Measurements from ENCODE around the gene ECM1. TPM values are rescaled to one million over a fixed set of nuclear protein-coding genes. Genes with fewer than 3 reads are reported as not detected.
A peak's percentile ranks its signal among the peaks of the same experiment; 100 is the strongest.

Gene ECM1
- total RNA-seq, 1 donor from 2014 or later: 5.1 TPM

GRCh38 chr1:150511985-150512660, 4.2 kb downstream of the ECM1 start:
- no peak for DNase-seq (ENCODE audit: extremely low read depth, low read depth, low spot score)

DNA sequence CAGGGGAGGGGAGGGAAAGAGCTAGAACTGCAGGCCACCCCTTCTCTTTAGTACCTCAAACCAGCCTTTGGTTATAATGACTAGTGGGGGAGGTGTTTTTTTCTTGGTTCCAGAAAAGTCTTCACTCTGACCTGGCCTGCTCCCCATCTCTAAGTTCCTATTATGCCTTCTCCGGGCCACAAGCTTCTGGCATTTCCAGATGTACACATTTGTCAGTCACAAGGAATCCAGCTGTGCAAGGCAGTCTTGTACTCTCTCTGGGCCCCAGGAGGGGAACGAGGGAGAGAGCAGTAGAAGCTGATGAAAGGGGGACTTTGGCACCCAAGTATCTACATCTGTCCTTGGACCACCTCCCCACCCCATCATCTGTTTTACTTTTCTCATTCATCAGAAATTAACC, 4.9 kb downstream of the ECM1 start:
- DNase-seq (ENCODE audit: extremely low read depth, low read depth, low spot score): no peak

DNA sequence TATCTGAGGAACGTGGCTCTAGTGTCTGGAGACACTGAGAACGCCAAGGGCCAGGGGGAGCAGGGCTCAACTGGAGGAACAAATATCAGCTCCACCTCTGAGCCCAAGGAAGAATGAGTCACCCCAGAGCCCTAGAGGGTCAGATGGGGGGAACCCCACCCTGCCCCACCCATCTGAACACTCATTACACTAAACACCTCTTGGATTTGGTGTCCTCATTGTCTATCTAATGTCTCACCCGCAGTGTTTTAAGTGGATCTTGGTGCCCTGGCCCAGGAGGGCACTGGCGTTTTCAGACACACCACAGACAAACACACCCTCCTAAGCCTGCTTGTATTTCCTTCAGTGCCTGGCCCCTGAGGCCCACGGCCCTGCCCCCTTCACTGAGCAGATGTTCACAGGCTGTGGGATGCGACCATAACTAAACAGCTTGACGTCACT, 5.5 kb downstream of the ECM1 start:
- DNase-seq (ENCODE audit: extremely low read depth, low read depth, low spot score): no peak

GRCh38 chr1:150514260-150514659, 6.4 kb downstream of the ECM1 start:
- no peak for DNase-seq (ENCODE audit: extremely low read depth, low read depth, low spot score)

GRCh38 chr1:150514913-150515327, 7.0 kb downstream of the ECM1 start:
- no peak for DNase-seq (ENCODE audit: extremely low read depth, low read depth, low spot score)

GRCh38 chr1:150515328-150516049, 7.6 kb downstream of the ECM1 start, which contains the start of gene FALEC:
Gene FALEC, plus strand, starts transcription at chr1:150515752.
- DNase-seq (ENCODE audit: extremely low read depth, low read depth, low spot score): peak; percentile 52

- no peak for DNase-seq (ENCODE audit: extremely low read depth, low read depth, low spot score)
Observed at GRCh38 chr1:150516050-150516591, 8.2 kb downstream of the ECM1 start.

DNA sequence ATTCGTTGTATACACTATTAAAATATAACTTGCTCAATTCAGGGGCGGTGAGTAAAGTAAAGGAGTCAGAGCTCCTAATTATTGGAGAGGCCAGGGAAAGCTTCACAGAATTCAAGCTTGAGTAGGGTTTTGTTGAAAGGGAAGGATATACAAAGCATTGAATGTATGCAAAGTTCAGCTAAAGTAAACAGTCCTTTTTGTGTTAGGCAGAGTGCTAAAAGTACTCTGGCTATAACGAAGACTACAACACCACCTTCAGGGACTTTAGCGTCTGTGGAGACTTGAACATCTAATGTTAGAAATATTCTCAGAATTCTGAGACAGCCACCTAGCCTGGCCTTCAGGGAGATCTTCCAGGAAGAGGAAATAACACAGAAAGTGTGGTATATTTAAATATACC, 8.7 kb downstream of the ECM1 start:
- DNase-seq (ENCODE audit: extremely low read depth, low read depth, low spot score): no peak

DNA sequence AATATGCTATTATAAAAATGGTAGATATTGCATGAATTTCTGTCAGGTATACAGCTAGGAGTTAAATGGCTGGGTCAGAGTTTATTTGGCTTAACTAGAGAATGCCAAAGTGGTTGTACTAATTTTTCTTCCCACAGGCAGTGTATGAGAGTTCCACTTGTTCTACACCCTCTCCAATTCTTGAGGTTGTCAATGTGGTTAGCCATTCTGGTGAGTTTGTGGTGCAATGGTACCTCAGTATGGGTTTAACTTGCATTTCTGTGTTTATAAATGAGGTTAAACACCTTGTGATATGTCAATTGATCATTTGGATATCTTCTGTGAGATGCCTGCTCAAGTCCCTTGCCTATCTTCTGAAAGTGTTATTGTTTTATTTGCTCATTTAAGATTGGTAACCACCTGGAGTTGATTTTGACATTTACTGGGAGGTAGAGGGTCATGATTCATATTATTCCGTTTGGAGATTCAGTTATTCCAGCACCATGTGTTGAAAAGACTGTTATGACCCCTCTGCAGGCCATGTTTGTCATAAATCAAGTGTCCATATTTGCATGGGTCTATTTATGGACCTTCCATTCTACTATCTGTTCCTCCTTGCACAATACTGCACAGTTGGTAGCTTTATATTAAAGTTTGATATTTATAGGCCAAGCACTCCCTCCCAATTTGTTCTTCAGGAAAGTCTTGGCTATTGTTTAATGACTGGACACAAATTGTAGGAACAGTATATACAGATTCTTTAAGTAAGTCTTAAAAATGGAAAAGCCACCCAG, 13.5 kb downstream of the ECM1 start:
- no peak for DNase-seq (ENCODE audit: extremely low read depth, low read depth, low spot score)

GRCh38 chr1:150525348-150525747, 17.4 kb downstream of the ECM1 start:
- DNase-seq (ENCODE audit: extremely low read depth, low read depth, low spot score): no peak

DNA sequence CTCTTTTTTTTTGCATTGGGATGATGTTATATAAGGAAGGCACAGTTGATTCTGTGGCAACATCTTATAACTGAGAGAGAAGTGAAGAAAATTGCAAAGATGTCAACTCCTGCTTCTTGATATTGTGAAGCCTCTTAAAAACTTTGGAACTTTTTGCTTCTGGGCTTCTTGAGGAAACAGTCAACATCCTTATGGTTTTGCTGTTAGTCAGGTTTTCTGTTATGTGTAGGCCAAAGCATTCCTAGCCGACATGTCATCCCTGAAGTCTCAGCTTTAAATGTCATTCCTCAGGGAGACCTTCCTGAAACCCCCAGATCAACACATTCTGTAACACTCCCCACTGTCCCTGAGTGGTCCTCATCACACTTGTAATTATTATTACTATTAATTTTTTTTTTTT, 20.3 kb downstream of the ECM1 start:
- DNase-seq (ENCODE audit: extremely low read depth, low read depth, low spot score): no peak

GRCh38 chr1:150529017-150529416, 21.1 kb downstream of the ECM1 start:
- DNase-seq (ENCODE audit: extremely low read depth, low read depth, low spot score): no peak

DNA sequence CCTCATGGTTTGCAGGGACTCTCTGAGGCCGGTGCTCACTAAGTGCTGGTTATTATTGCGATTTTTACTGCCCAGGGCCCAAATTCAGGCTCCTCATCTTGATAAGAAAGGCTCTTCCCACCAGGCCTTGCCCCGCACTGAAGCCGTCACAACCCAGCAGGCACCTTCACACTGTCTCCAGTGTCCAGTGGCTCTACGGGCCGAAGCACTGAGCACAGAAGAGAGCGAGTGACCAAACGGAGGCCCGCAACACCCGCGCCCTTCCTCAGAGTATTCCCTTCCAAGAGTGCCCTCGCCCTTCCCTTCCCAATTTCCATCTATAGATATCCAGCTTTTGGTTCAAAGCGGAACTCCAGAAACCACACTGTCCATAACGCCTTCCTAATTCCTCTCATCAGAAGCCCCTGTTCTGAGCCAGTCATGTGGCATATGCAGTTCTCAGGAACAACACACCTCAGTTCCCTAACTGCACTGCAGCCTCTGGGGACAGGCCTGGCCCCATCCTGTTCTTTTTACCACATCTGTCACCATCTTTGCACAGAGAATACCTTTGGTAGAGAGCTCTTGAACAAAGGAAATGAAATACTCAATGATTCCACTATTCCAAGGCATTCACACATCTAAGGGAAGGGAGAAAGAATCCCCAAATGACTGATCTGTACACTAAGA, 22.7 kb downstream of the ECM1 start:
- DNase-seq (ENCODE audit: extremely low read depth, low read depth, low spot score): no peak

DNA sequence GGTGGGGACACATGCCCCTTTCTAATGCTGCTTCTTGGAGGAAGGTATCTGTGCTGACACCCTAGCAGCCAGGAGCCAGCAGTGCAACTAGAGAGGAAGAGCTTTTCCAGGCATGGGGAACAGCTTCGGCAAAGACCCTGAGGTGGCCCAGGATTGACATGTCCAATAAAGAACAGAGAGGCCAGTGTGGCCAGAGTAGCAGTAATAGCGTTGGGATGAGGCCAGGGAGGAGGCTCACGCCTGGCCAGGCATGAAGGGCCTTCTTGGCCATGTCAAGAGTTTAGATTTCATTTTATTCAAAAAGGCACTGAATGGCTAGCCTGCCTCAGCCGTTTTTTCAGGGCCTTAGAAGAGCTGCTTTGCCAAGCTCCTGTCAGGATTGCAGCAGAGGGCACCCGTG, 25.0 kb downstream of the ECM1 start:
- DNase-seq (ENCODE audit: extremely low read depth, low read depth, low spot score): no peak

GRCh38 chr1:150534002-150534401, 26.1 kb downstream of the ECM1 start:
- no peak for DNase-seq (ENCODE audit: extremely low read depth, low read depth, low spot score)

- DNase-seq (ENCODE audit: extremely low read depth, low read depth, low spot score): no peak
Observed at GRCh38 chr1:150535511-150536287, 27.8 kb downstream of the ECM1 start.

GRCh38 chr1:150536836-150537731, 29.2 kb downstream of the ECM1 start:
- DNase-seq (ENCODE audit: extremely low read depth, low read depth, low spot score): no peak

DNA sequence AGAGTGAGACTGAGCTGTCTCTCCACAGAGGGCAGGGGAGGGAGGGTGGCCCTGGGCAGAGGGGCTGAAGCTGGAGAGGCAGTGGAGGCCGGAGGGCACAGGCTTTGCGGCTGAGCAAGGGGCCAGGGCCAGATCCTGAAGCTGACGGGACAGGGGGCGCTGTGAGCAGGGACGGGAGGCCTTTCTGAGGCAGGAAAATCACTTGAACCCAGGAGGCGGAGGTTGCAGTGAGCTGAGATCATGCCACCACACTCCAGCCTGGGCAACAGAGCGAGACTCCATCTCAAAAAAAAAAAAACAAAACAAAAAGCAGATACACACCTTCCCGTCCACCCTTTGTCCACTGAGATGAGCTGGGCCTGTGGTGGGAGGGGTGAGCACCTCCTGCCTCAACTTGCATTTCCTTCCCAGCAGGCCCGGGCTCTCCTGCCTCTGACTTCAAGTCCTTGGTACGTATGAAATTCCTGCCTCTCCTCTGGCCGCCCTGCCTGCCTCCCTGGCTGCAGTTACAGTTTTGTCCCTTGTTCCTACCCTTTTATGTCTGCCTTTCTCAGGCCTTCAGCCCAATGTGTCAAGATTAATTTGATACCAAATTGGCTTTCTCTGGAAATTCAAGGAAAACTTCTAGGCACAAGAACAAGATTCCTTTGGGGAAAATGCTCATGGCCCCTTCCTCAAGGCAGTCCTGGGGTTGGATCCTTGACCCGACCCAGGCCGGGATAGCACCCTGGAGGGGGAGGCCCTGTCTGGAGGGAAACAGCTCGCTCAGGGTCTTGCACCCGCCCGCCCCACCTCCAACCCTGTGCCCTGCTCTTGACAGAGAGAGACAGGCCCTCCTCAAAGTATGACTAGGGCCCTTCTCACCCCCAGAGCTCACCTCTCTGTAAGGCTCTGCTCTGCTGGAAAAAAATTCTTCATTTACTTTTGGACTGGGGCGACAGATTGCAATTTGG, 30.1 kb downstream of the ECM1 start:
- DNase-seq (ENCODE audit: extremely low read depth, low read depth, low spot score): no peak

Data from glomerular endothelial cell (primary cell).